ENCODE data around the gene NDUFV3.
"Not testable (repeated sequence)": the region's sequence is repeated elsewhere in the genome, so short reads cannot be mapped to it uniquely, and the experiment has no call there.

Gene NDUFV3

GRCh38 chr21:42956824-42957630 lies 63.9 kb downstream of the NDUFV3 start:
- H3K4me3 ChIP-seq (ENCODE audit: low read depth, low read length) = no peak overlapping the region
- TF ChIP-seq MAX (IDR thresholded peaks at IDR 0.05; ENCODE audit: low read depth, low read length) (no peak), MYC (IDR thresholded peaks at IDR 0.05; ENCODE audit: low read depth, low read length) (no peak), CTCF (IDR thresholded peaks at IDR 0.05; ENCODE audit: low read depth, low read length) (no peak), POLR2A (IDR thresholded peaks at IDR 0.05; ENCODE audit: extremely low read depth, insufficient read length) (no peak)
- DNase-seq (ENCODE audit: low read depth) = no peak

GRCh38 chr21:42958122-42958521 lies 65.0 kb downstream of the NDUFV3 start:
- H3K4me3 ChIP-seq (ENCODE audit: low read depth, low read length) = not testable (repeated sequence)
- DNase-seq (ENCODE audit: low read depth) = peak; percentile 52

- no peak for TF ChIP-seq MAX (IDR thresholded peaks at IDR 0.05; ENCODE audit: low read depth, low read length)
- no peak for TF ChIP-seq MYC (IDR thresholded peaks at IDR 0.05; ENCODE audit: low read depth, low read length)
- TF ChIP-seq POLR2A (IDR thresholded peaks at IDR 0.05; ENCODE audit: extremely low read depth, insufficient read length) = no peak
- no peak for TF ChIP-seq CTCF (IDR thresholded peaks at IDR 0.05; ENCODE audit: low read depth, low read length)
- no peak overlapping the region for H3K4me3 ChIP-seq (ENCODE audit: low read depth, low read length)
- DNase-seq (ENCODE audit: low read depth) = no peak
These were observed 66.6 kb downstream of the NDUFV3 start for GRCh38 chr21:42959728-42960127.

- no peak for DNase-seq (ENCODE audit: low read depth)
These were observed 69.4 kb downstream of the NDUFV3 start for GRCh38 chr21:42962380-42963007.

More at GRCh38 chr21:42962380-42963007, 69.4 kb downstream of the NDUFV3 start:
- no peak overlapping the region for H3K4me3 ChIP-seq (ENCODE audit: low read depth, low read length)
- TF ChIP-seq MAX (IDR thresholded peaks at IDR 0.05; ENCODE audit: low read depth, low read length) (no peak), POLR2A (IDR thresholded peaks at IDR 0.05; ENCODE audit: extremely low read depth, insufficient read length) (no peak)
